CD4-positive, alpha-beta memory T cell (primary cell): ENCODE measurements around the gene CRYGN. TPM values are rescaled to one million over a fixed set of nuclear protein-coding genes. Genes with fewer than 3 reads are reported as not detected.
A peak's percentile ranks its signal among the peaks of the same experiment; 100 is the strongest.

ENCODE experiments used
- CTCF ChIA-PET: fragments of 350-600 bp; sonication (Branson Sonifier 250); formaldehyde crosslinking; loops from one replicate; lab custom pipeline; 2021; ENCODE audit warnings: inconsistent platforms; ENCODE audit not compliant: partially characterized antibody; lab: Charles Lee
- POLR2A ChIA-PET: fragments of 350-600 bp; sonication (Branson Sonifier 250); formaldehyde crosslinking; loops from one replicate; lab custom pipeline; 2021; ENCODE audit not compliant: partially characterized antibody; lab: Charles Lee
- DNase-seq, 5 donors: peaks; one replicate each; pipeline versions ENCODE4 v3.0.0 to v3.0.0-alpha.2; 2020 to 2022; ENCODE audit warnings: mixed read lengths in 1 of 5
- H3K27ac ChIP-seq: one replicate; pipeline ENCODE4 v1.7.0; 2013; ENCODE audit warnings: low read depth, low read length
- H3K27me3 ChIP-seq: 2 replicates; pipeline ENCODE4 v1.7.0; 2013; ENCODE audit warnings: mild to moderate bottlenecking, low read length, moderate library complexity; ENCODE audit not compliant: insufficient read depth
- H3K36me3 ChIP-seq: 2 replicates; pipeline ENCODE4 v1.7.0; 2013; ENCODE audit warnings: mild to moderate bottlenecking, low read length, moderate library complexity; ENCODE audit not compliant: insufficient read depth
- H3K4me1 ChIP-seq: 2 replicates; pipeline ENCODE4 v1.7.0; 2013; ENCODE audit warnings: mild to moderate bottlenecking, low read length, moderate library complexity; ENCODE audit not compliant: insufficient read depth
- H3K4me3 ChIP-seq, 2 donors: one replicate each; pipeline ENCODE4 v1.7.0; 2013; ENCODE audit warnings: low read length in 2 of 2, mild to moderate bottlenecking in 1 of 2
- H3K9me3 ChIP-seq, 2 donors: one replicate each; pipeline ENCODE4 v1.7.0; 2013; ENCODE audit warnings: low read length in 2 of 2, control low read depth in 1 of 2; ENCODE audit not compliant: control insufficient read depth in 1 of 2
- H3K27ac Mint-ChIP-seq, 7 donors: one replicate each; pipeline ENCODE4 v1.8.0; 2020 to 2021; ENCODE audit warnings: mixed read lengths in 7 of 7, mild to moderate bottlenecking in 6 of 7, inconsistent platforms in 3 of 7, moderate library complexity in 3 of 7
- H3K27me3 Mint-ChIP-seq, 2 donors: one replicate each; pipeline ENCODE4 v1.8.0; 2020 to 2021; ENCODE audit warnings: mixed read lengths in 2 of 2
- H3K36me3 Mint-ChIP-seq, 2 donors: one replicate each; pipeline ENCODE4 v1.8.0; 2020 to 2021; ENCODE audit warnings: mixed read lengths in 2 of 2, inconsistent platforms in 1 of 2, mild to moderate bottlenecking in 1 of 2
- H3K4me1 Mint-ChIP-seq, 4 donors: one replicate each; pipeline ENCODE4 v1.8.0; 2020 to 2021; ENCODE audit warnings: mixed read lengths in 4 of 4, mild to moderate bottlenecking in 1 of 4
- H3K4me3 Mint-ChIP-seq, 8 donors: one replicate each; pipeline ENCODE4 v1.8.0; 2020 to 2021; ENCODE audit warnings: mixed read lengths in 8 of 8, mild to moderate bottlenecking in 7 of 8, moderate library complexity in 6 of 8, inconsistent platforms in 3 of 8
- H3K9me3 Mint-ChIP-seq, 8 donors: one replicate each; pipeline ENCODE4 v1.8.0; 2020 to 2021; ENCODE audit warnings: mixed read lengths in 8 of 8, mild to moderate bottlenecking in 5 of 8, inconsistent platforms in 3 of 8, moderate library complexity in 1 of 8
- intact Hi-C: fragments of 100-400 bp; cut with micrococcal nuclease; formaldehyde crosslinking; loops from one replicate; pipeline ENCODE4 v1.15.1; 2023
- polyA plus RNA-seq, 2 donors: library from polyadenylated mRNA; unstranded; fragments of 300-500 nt; fragmentation: Illumina TruSeq; gene quantifications; one replicate each; pipeline ENCODE4 v1.2.3, GENCODE V29; 2021
- total RNA-seq, 2 experiments: library from RNA; stranded (reverse); gene quantifications; one replicate each; pipeline ENCODE4 v1.2.3, GENCODE V29; 2021

Gene CRYGN
- total and polyA plus RNA-seq, 4 experiments from 2014 or later, result 1.9 TPM; not detected in 3

GRCh38 chr7:151454932-151455530 lies 15.1 kb upstream of the CRYGN start:
- Histone ChIP-seq H3K27ac (no peak overlapping the region), H3K9me3 (no peaks in the 10 kb centered on the region), H3K4me1 (no peaks in the 10 kb centered on the region), H3K4me3 (no peak overlapping the region), H3K36me3 (no peaks in the 10 kb centered on the region), H3K27me3 (no peaks in the 10 kb centered on the region)
- Mint-ChIP-seq H3K27ac (peak overlapping the region in 1 of 7 donors; percentile 30), H3K9me3 (peaks cover 0 to 1% (median 0%) of the 10 kb centered on the region in 8 donors), H3K36me3 (no peaks in the 10 kb centered on the region), H3K4me3 (no peak overlapping the region), H3K27me3 (peaks cover 0 to 2% of the 10 kb centered on the region in 2 donors), H3K4me1 (peaks cover 0 to 5% (median 5%) of the 10 kb centered on the region in 4 donors)
- ChIA-PET CTCF (interaction anchor here (1.2 to 1.3 kb wide), 2 partner anchors 89 to 140 kb away, joined by 3 to 5 read pairs; no protein-coding TSS in a partner anchor), POLR2A (no interaction called here)
- intact Hi-C loops, result no loop called here
- DNase-seq, result no peak

GRCh38 chr7:151454305-151454704 lies 14.4 kb upstream of the CRYGN start:
- Mint-ChIP-seq H3K4me3 (no peak overlapping the region), H3K4me1 (peaks cover 0 to 9% (median 6%) of the 10 kb centered on the region in 4 donors), H3K9me3 (no peaks in the 10 kb centered on the region), H3K36me3 (no peaks in the 10 kb centered on the region), H3K27ac (no peak overlapping the region), H3K27me3 (peaks cover 0 to 1% of the 10 kb centered on the region in 2 donors)
- Histone ChIP-seq H3K4me3 (no peak overlapping the region), H3K36me3 (no peaks in the 10 kb centered on the region), H3K9me3 (no peaks in the 10 kb centered on the region), H3K4me1 (no peaks in the 10 kb centered on the region), H3K27ac (no peak overlapping the region), H3K27me3 (no peaks in the 10 kb centered on the region)
- ChIA-PET CTCF (interaction anchor here (1.0 to 15.3 kb wide), 2 partner anchors 21 to 85 kb away, joined by 3 to 398 read pairs; no protein-coding TSS in a partner anchor), POLR2A (no interaction called here)
- intact Hi-C loops, result no loop called here
- DNase-seq, result no peak

GRCh38 chr7:151453326-151453791 lies 13.4 kb upstream of the CRYGN start:
- Mint-ChIP-seq H3K27me3 (peaks cover 0 to 1% of the 10 kb centered on the region in 2 donors), H3K36me3 (no peaks in the 10 kb centered on the region), H3K27ac (peak overlapping the region in 1 of 7 donors; percentile 70), H3K4me3 (no peak overlapping the region), H3K9me3 (no peaks in the 10 kb centered on the region), H3K4me1 (peaks cover 0 to 9% (median 6%) of the 10 kb centered on the region in 4 donors)
- intact Hi-C loops, result no loop called here
- no peak for DNase-seq
- Histone ChIP-seq H3K4me3 (no peak overlapping the region), H3K4me1 (peaks cover 4% of the 10 kb centered on the region), H3K27me3 (no peaks in the 10 kb centered on the region), H3K9me3 (no peaks in the 10 kb centered on the region), H3K27ac (no peak overlapping the region), H3K36me3 (no peaks in the 10 kb centered on the region)
- POLR2A ChIA-PET, result no interaction called here
- CTCF ChIA-PET, result interaction anchor here (1.0 to 15.3 kb wide), 2 partner anchors 20 to 85 kb away, joined by 3 to 398 read pairs; no protein-coding TSS in a partner anchor

DNA sequence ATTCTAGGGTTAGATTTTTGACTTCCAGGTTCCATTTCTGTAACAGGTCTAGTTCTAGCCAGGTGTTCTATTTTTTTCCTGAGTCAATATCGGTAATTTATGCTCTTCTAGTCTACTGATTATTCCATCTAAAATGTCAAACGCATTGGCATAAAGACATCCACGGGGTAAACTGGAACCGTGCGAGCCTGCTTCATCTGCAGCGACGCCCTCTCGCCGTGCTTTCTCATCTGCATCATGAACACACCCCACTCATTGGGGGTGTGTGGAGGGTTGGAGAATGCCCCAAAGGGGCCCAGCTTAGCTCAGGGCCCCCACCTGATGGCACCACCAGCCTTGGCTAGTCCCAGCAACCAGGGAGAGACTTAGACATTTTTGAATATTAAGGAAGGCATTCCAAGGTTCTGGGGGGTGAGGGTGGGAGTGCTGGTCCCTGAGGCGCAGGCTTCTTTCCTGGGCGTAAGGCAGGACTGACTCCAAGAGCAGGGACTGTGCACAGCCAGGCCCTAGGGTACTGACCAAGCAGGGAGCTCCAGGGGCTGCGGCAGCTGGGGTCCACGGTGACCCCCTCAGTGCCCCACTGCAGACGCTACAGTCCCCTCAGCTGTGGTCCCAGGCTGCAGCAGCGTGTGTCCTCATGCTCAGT lies 12.9 kb upstream of the CRYGN start:
- Mint-ChIP-seq H3K27me3 (peaks cover 0 to 1% of the 10 kb centered on the region in 2 donors), H3K27ac (no peak overlapping the region), H3K4me1 (peaks cover 0 to 10% (median 6%) of the 10 kb centered on the region in 4 donors), H3K36me3 (no peaks in the 10 kb centered on the region), H3K4me3 (no peak overlapping the region), H3K9me3 (no peaks in the 10 kb centered on the region)
- H3K27me3 ChIP-seq, result no peaks in the 10 kb centered on the region
- no peak for DNase-seq
- H3K27ac ChIP-seq, result no peak overlapping the region
- CTCF ChIA-PET, result interaction anchor here (15.3 kb wide), 1 partner anchor 84 kb away, joined by 398 read pairs; no protein-coding TSS in a partner anchor
- no peak overlapping the region for H3K4me3 ChIP-seq
- H3K36me3 ChIP-seq, result no peaks in the 10 kb centered on the region
- POLR2A ChIA-PET, result no interaction called here
- intact Hi-C loops, result no loop called here
- H3K9me3 ChIP-seq, result no peaks in the 10 kb centered on the region
- peaks cover 4% of the 10 kb centered on the region for H3K4me1 ChIP-seq

- H3K4me1 Mint-ChIP-seq, result peaks cover 0 to 17% (median 2%) of the 10 kb centered on the region in 4 donors
- Histone ChIP-seq H3K4me3 (no peak overlapping the region), H3K9me3 (no peaks in the 10 kb centered on the region), H3K27me3 (no peaks in the 10 kb centered on the region), H3K27ac (no peak overlapping the region), H3K4me1 (peaks cover 4% of the 10 kb centered on the region), H3K36me3 (no peaks in the 10 kb centered on the region)
- H3K36me3 Mint-ChIP-seq, result no peaks in the 10 kb centered on the region
- DNase-seq, result no peak
- ChIA-PET CTCF (interaction anchor here (1.1 to 15.3 kb wide), 4 partner anchors 11 to 136 kb away, joined by 3 to 398 read pairs (median 62); no protein-coding TSS in a partner anchor), POLR2A (interaction anchor here (0.5 to 1.2 kb wide), 2 partner anchors 68 to 136 kb away, joined by 3 read pairs; no protein-coding TSS in a partner anchor)
- intact Hi-C loops, result no loop called here
- no peaks in the 10 kb centered on the region for H3K9me3 Mint-ChIP-seq
- no peak overlapping the region for H3K4me3 Mint-ChIP-seq
- H3K27ac Mint-ChIP-seq, result peak overlapping the region in 1 of 7 donors; percentile 46
- peaks cover 0 to 1% of the 10 kb centered on the region in 2 donors for H3K27me3 Mint-ChIP-seq
Observed at GRCh38 chr7:151451626-151452571, 12.0 kb upstream of the CRYGN start.

DNA sequence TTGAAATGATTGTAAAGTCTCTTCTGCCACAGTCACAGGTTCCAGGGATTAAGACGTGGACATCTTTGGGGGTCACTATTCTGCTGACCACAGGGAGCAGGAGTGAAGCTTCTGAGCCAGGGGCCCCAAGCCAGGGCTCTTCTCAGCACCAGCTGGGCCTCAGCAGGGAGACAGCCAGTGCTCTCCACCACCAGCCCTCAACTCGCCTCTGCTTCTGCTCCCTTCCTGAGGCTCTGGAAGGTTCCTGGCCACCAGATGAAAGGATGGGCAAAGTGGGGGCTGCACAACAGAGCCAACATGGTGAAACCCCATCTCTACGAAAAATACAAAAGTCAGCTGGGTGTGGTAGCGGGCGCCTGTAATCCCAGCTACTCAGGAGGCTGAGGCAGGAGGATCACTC lies 11.2 kb upstream of the CRYGN start:
- peaks cover 4% of the 10 kb centered on the region for H3K4me1 ChIP-seq
- H3K27ac ChIP-seq, result no peak overlapping the region
- Mint-ChIP-seq H3K4me1 (peaks cover 0 to 23% (median 2%) of the 10 kb centered on the region in 4 donors), H3K27me3 (peaks cover 0 to 1% of the 10 kb centered on the region in 2 donors), H3K9me3 (no peaks in the 10 kb centered on the region), H3K4me3 (no peak overlapping the region), H3K36me3 (no peaks in the 10 kb centered on the region), H3K27ac (peak overlapping the region in 1 of 7 donors; percentile 39)
- no peaks in the 10 kb centered on the region for H3K27me3 ChIP-seq
- DNase-seq, result no peak
- intact Hi-C loops, result no loop called here
- H3K4me3 ChIP-seq, result no peak overlapping the region
- ChIA-PET POLR2A (interaction anchor here (1.2 kb wide), 1 partner anchor 135 kb away, joined by 3 read pairs; no protein-coding TSS in a partner anchor), CTCF (interaction anchor here (1.0 to 15.3 kb wide), 7 partner anchors 11 to 145 kb away, joined by 3 to 398 read pairs (median 5); no protein-coding TSS in a partner anchor)
- no peaks in the 10 kb centered on the region for H3K36me3 ChIP-seq
- H3K9me3 ChIP-seq, result no peaks in the 10 kb centered on the region
